ENCODE results near the gene FHL2. TPM values are rescaled to one million over a fixed set of nuclear protein-coding genes. Genes with fewer than 3 reads are reported as not detected.
A peak's percentile ranks its signal among the peaks of the same experiment; 100 is the strongest.

The FHL2 gene
- total and polyA plus RNA-seq, 2 of the 13 experiments (the other 11 are each of a cell fraction or from before 2014, with no cell fraction given) = 1.9 to 74.8 TPM

GRCh38 chr2:105337122-105338019, 61.5 kb downstream of the FHL2 start, which contains the start of gene C2orf49 (continued):
- TF ChIP-seq ZNF335 (CRISPR knock-in tag; IDR thresholded peaks at IDR 0.05) (no peak), ZNF646 (CRISPR knock-in tag; IDR thresholded peaks at IDR 0.05) (no peak), ZBTB49 (CRISPR knock-in tag; IDR thresholded peaks at IDR 0.05; ENCODE audit: borderline replicate concordance) (no peak), RAD51 (IDR thresholded peaks at IDR 0.05; ENCODE audit: borderline replicate concordance) (no peak), PAF1 (CRISPR knock-in tag; IDR thresholded peaks at IDR 0.05) (no peak), ZNF260 (CRISPR knock-in tag; IDR thresholded peaks at IDR 0.05; ENCODE audit: borderline replicate concordance, low read depth) (no peak), RFX3 (CRISPR knock-in tag; IDR thresholded peaks at IDR 0.05) (peak; percentile 68), NR2F6 (IDR thresholded peaks at IDR 0.05) (peak; percentile 95), NR2F6 (CRISPR knock-in tag; IDR thresholded peaks at IDR 0.05) (peak; percentile 89), MAX (IDR thresholded peaks at IDR 0.05) (peak; percentile 82), ZBTB26 (CRISPR knock-in tag; IDR thresholded peaks at IDR 0.05; ENCODE audit: borderline replicate concordance) (peak; percentile 15; the same call in 1 of the 2 replicates), ZZZ3 (CRISPR knock-in tag; IDR thresholded peaks at IDR 0.05; ENCODE audit: borderline replicate concordance) (peak; percentile 73; the same call in 1 of the 2 replicates), GATA4 (IDR thresholded peaks at IDR 0.05; ENCODE audit: borderline replicate concordance, low read depth) (0 out of 2 replicates have a peak, but pooled peaks have one; percentile 29), BCL3 (CRISPR knock-in tag; IDR thresholded peaks at IDR 0.05) (peak; percentile 88), PHF20 (CRISPR knock-in tag; IDR thresholded peaks at IDR 0.05) (peak; percentile 99), ETV6 (CRISPR knock-in tag; conservative IDR thresholded peaks at IDR 0.05) (no peak; the same call in 1 of the 2 replicates), ELF4 (CRISPR knock-in tag; IDR thresholded peaks at IDR 0.05; ENCODE audit: borderline replicate concordance) (no peak)

Measured in HepG2 (cell line).